Adrenal gland (tissue), 12 donors: ENCODE data around the gene LCE6A. TPM values are rescaled to one million over a fixed set of nuclear protein-coding genes. Genes with fewer than 3 reads are reported as not detected.

ENCODE experiments used
- DNase-seq, 7 donors: peaks; one replicate each; pipeline ENCODE4 v3.0.0-alpha.2; 2019 to 2020
- H3K27ac ChIP-seq, 5 donors: fragments of 200-600 bp; sonication (generic) in 4 of 5; 1 replicate in 3 of 5; 2 replicates in 2 of 5; pipeline versions ENCODE4 v1.5.1 to v1.8.0; 2016 to 2020; ENCODE audit warnings: mild to moderate bottlenecking in 1 of 5
- H3K27me3 ChIP-seq: fragments of 200-600 bp; 2 replicates; pipeline ENCODE4 v1.8.0; 2021
- H3K36me3 ChIP-seq, 2 donors: fragments of 200-600 bp; replicated peaks in 1 of 2; 1 replicate in 1 of 2; 2 replicates in 1 of 2; pipeline versions ENCODE4 v1.5.1 to v1.8.0; 2018 to 2022
- H3K4me1 ChIP-seq, 2 donors: fragments of 200-600 bp; replicated peaks in 1 of 2; 1 replicate in 1 of 2; 2 replicates in 1 of 2; pipeline versions ENCODE4 v1.5.1 to v1.8.0; 2018 to 2021
- H3K4me3 ChIP-seq, 4 donors: fragments of 200-600 bp; sonication (generic) in 3 of 4; one replicate each; pipeline ENCODE4 v1.5.1; 2016 to 2018
- H3K9me3 ChIP-seq, 3 donors: fragments of 200-600 bp; sonication (generic) in 1 of 3; replicated peaks in 1 of 3; 1 replicate in 2 of 3; 2 replicates in 1 of 3; pipeline versions ENCODE4 v1.5.1 to v1.8.0; 2016 to 2021
- CTCF ChIP-seq, 6 experiments: fragments of 450-650 bp in 4 of 6; fragments of 200-600 bp in 2 of 6; sonication (generic) in 1 of 6; IDR thresholded peaks; 1 replicate in 5 of 6; 2 replicates in 1 of 6; pipeline versions ENCODE4 v1.5.1 to v1.8.0; 2016 to 2021; ENCODE audit warnings: antibody characterized with exemption in 6 of 6, mild to moderate bottlenecking in 2 of 6, moderate library complexity in 1 of 6
- POLR2A ChIP-seq, 2 donors: fragments of 450-650 bp; IDR thresholded peaks; one replicate each; pipeline ENCODE4 v1.6.1; 2017; ENCODE audit warnings: antibody characterized with exemption in 2 of 2, mild to moderate bottlenecking in 2 of 2, moderate library complexity in 1 of 2
- WGBS, 4 donors: extraction: QIAGEN DNeasy Blood & Tissue Kit in 2 of 4; methylation state at CpG; one replicate each; pipeline versions ENCODE4 v1.1.5 to v1.1.7; 2013 to 2017; 5-methylcytosine and 5-hydroxymethylcytosine counted together
- intact Hi-C, 2 donors: fragments of 100-400 bp; cut with DNase I; formaldehyde crosslinking; loops; one replicate each; pipeline versions ENCODE4 v1.14.1 to v1.15.0; 2022 to 2023
- polyA plus RNA-seq, 3 donors: library from polyadenylated mRNA; stranded (reverse); fragments of 200-250 nt in 2 of 3; fragments of 350-450 nt in 1 of 3; fragmentation: Illumina TruSeq in 1 of 3; extraction: RNeasy Lipid Tissue Mini Kit (QIAGEN cat#74804) in 1 of 3; gene quantifications; one replicate each; pipeline ENCODE4 v1.2.3, GENCODE V29; 2013 to 2014
- total RNA-seq, 9 donors: library from RNA; depleted of rRNA in 4 of 9; stranded (reverse); fragments of >200 nt in 4 of 9; fragments of 120-200 nt in 1 of 9; fragmentation: NEBNext Ultra II Directional in 1 of 9; extraction: Animal tissue kit (Norgen Biotek cat#: 25700) in 1 of 9; gene quantifications; one replicate each; pipeline versions ENCODE4 v1.1.0 to v1.2.4, GENCODE V29; 2013 to 2023
- donor health status: healthy with polysubstance abuse.
- donor health status: Bipolar disorder and iron deficiency.
- donor health status: DM: yes; HTN: yes; CAD: no.
- donor health status: DM: no; HTN: no; CAD: no.
- donor health status: DM: no; HTN: no; CAD: no.
- donor health status: DM: yes; HTN: yes; CAD: no.

The LCE6A gene
- total and polyA plus RNA-seq, 12 donors, result not detected

GRCh38 chr1:152855661-152856060 lies 13.0 kb downstream of the LCE6A start:
- intact Hi-C loops, result no loop called here
- no peak for TF ChIP-seq CTCF (IDR thresholded peaks at IDR 0.05)
- no peak for TF ChIP-seq POLR2A (IDR thresholded peaks at IDR 0.05)
- H3K9me3 ChIP-seq, result no peaks in the 10 kb centered on the region
- no peaks in the 10 kb centered on the region for H3K36me3 ChIP-seq
- no peaks in the 10 kb centered on the region for H3K4me1 ChIP-seq
- no peaks in the 10 kb centered on the region for H3K27me3 ChIP-seq
- no peak for DNase-seq
- no peak overlapping the region for H3K27ac ChIP-seq
- 22 to 50% (median 43%) methylated on average over 2 of the region's 2 CpGs for WGBS, 4 donors
- no peak overlapping the region for H3K4me3 ChIP-seq

- no peaks in the 10 kb centered on the region for H3K27me3 ChIP-seq
- TF ChIP-seq CTCF (IDR thresholded peaks at IDR 0.05), result no peak
- WGBS, 4 donors, result 50 to 69% (median 59%) methylated on average over 1 of the region's 1 CpG
- H3K9me3 ChIP-seq, result no peaks in the 10 kb centered on the region
- H3K4me3 ChIP-seq, result no peak overlapping the region
- H3K27ac ChIP-seq, result no peak overlapping the region
- H3K36me3 ChIP-seq, result no peaks in the 10 kb centered on the region
- intact Hi-C loops, result no loop called here
- DNase-seq, result no peak
- no peaks in the 10 kb centered on the region for H3K4me1 ChIP-seq
Observed at GRCh38 chr1:152858062-152858461, 15.4 kb downstream of the LCE6A start.

- Histone ChIP-seq H3K27me3 (no peaks in the 10 kb centered on the region), H3K4me3 (no peak within 1 kb of the TSS), H3K9me3 (no peaks in the 10 kb centered on the region), H3K27ac (no peak within 1 kb of the TSS), H3K4me1 (no peaks in the 10 kb centered on the region), H3K36me3 (no peaks in the 10 kb centered on the region)
- WGBS, 4 donors, result 61 to 89% (median 79%) methylated on average over 3 of the region's 3 CpGs
- TF ChIP-seq CTCF (IDR thresholded peaks at IDR 0.05) (no peak), POLR2A (IDR thresholded peaks at IDR 0.05) (no peak)
- no peak for DNase-seq
- intact Hi-C loops, result no loop called here
Observed at GRCh38 chr1:152859696-152860095, 17.0 kb downstream of the LCE6A start, which contains the start of gene LCE7A. Gene LCE7A (plus strand): TSS chr1:152859996. CDS start chr1:152860698, 702 bp downstream.

- Histone ChIP-seq H3K4me3 (no peak overlapping the region), H3K9me3 (no peaks in the 10 kb centered on the region), H3K4me1 (no peaks in the 10 kb centered on the region), H3K36me3 (no peaks in the 10 kb centered on the region), H3K27ac (no peak overlapping the region), H3K27me3 (no peaks in the 10 kb centered on the region)
- intact Hi-C loops, result no loop called here
- 69 to 82% (median 75%) methylated on average over 3 of the region's 3 CpGs for WGBS, 4 donors
- TF ChIP-seq CTCF (IDR thresholded peaks at IDR 0.05) (no peak), POLR2A (IDR thresholded peaks at IDR 0.05) (no peak)
- DNase-seq, result no peak
Observed at GRCh38 chr1:152860129-152860528, 17.5 kb downstream of the LCE6A start.
